Fibroblast of pulmonary artery (primary cell): ENCODE data around the gene NT5DC3.

Source experiments
- DNase-seq: peaks from one replicate; pipeline ENCODE4 v3.0.0-alpha.2; 2010; ENCODE audit warnings: low read depth
- H3K4me3 ChIP-seq: replicated peaks from 2 replicates; pipeline ENCODE4 v1.5.1; 2011; ENCODE audit warnings: low read depth, mild to moderate bottlenecking, control low read depth, low read length, moderate library complexity
- CTCF ChIP-seq: IDR thresholded peaks from 2 replicates; pipeline ENCODE4 v1.5.1; 2011; ENCODE audit warnings: mild to moderate bottlenecking, control low read depth, low read length, inconsistent platforms; ENCODE audit errors: missing control alignments

The NT5DC3 gene

GRCh38 chr12:103848917-103849491, 8.0 kb upstream of the NT5DC3 start:
- no peak for TF ChIP-seq CTCF
- DNase-seq = peak; percentile 79
- no peak overlapping the region for H3K4me3 ChIP-seq

- DNase-seq = no peak
- no peak for TF ChIP-seq CTCF
Observed at GRCh38 chr12:103848143-103848542, 7.1 kb upstream of the NT5DC3 start.

GRCh38 chr12:103846415-103846814, 5.4 kb upstream of the NT5DC3 start:
- no peak for DNase-seq
- no peak for TF ChIP-seq CTCF

More at GRCh38 chr12:103848143-103848542, 7.1 kb upstream of the NT5DC3 start:
- no peak overlapping the region for H3K4me3 ChIP-seq

GRCh38 chr12:103844305-103844704, 3.3 kb upstream of the NT5DC3 start:
- no peak overlapping the region for H3K4me3 ChIP-seq
- no peak for TF ChIP-seq CTCF
- DNase-seq = no peak

More at GRCh38 chr12:103846415-103846814, 5.4 kb upstream of the NT5DC3 start:
- no peak overlapping the region for H3K4me3 ChIP-seq

GRCh38 chr12:103841690-103842584, 903 bp upstream of the NT5DC3 start:
- peak overlapping the region; percentile 75 for H3K4me3 ChIP-seq
- TF ChIP-seq CTCF = no peak
- no peak for DNase-seq

- no peak for DNase-seq
- no peak for TF ChIP-seq CTCF
- peak overlapping the region; percentile 75 for H3K4me3 ChIP-seq
Observed at GRCh38 chr12:103840462-103840875, 565 bp downstream of the NT5DC3 start.
